Upper lobe of left lung (tissue), 6 donors: ENCODE measurements around the gene FRMD5. TPM values are rescaled to one million over a fixed set of nuclear protein-coding genes. Genes with fewer than 3 reads are reported as not detected.

ENCODE experiments used
- ATAC-seq, 2 donors: fragments of 200-7000 bp; cut with Tn5 transposase; one replicate each; pipeline ENCODE4 v1.9.1; 2022; ENCODE audit warnings: mild to moderate bottlenecking in 2 of 2, moderate library complexity in 2 of 2; ENCODE audit not compliant: low FRiP score in 2 of 2
- DNase-seq, 2 donors: peaks; one replicate each; pipeline ENCODE4 v3.0.0-alpha.2; 2019 to 2020
- H3K27ac ChIP-seq, 4 donors: fragments of 200-600 bp; sonication (generic); one replicate each; pipeline ENCODE4 v1.5.1; 2016 to 2019
- H3K27me3 ChIP-seq, 4 donors: fragments of 200-600 bp; sonication (generic); one replicate each; pipeline ENCODE4 v1.5.1; 2017 to 2019
- H3K36me3 ChIP-seq, 4 donors: fragments of 200-600 bp; sonication (generic); one replicate each; pipeline ENCODE4 v1.5.1; 2016 to 2019
- H3K4me1 ChIP-seq, 4 donors: fragments of 200-600 bp; sonication (generic); one replicate each; pipeline ENCODE4 v1.5.1; 2018 to 2019
- H3K4me3 ChIP-seq, 4 donors: fragments of 200-600 bp; sonication (generic); one replicate each; pipeline ENCODE4 v1.5.1; 2017 to 2019; ENCODE audit warnings: mild to moderate bottlenecking in 2 of 4, moderate library complexity in 1 of 4
- H3K9me3 ChIP-seq, 4 donors: fragments of 200-600 bp; sonication (generic); one replicate each; pipeline ENCODE4 v1.5.1; 2018 to 2019
- CTCF ChIP-seq, 6 experiments: fragments of 450-650 bp in 4 of 6; fragments of 200-600 bp in 2 of 6; sonication (generic) in 2 of 6; IDR thresholded peaks; one replicate each; pipeline ENCODE4 v1.5.1; 2016 to 2019; ENCODE audit warnings: antibody characterized with exemption in 6 of 6
- EP300 ChIP-seq, 4 donors: sonication (generic); formaldehyde crosslinking; IDR thresholded peaks; one replicate each; pipeline ENCODE4 v1.5.1; 2017; ENCODE audit warnings: antibody characterized with exemption in 4 of 4, control low read depth in 2 of 4
- POLR2A ChIP-seq, 4 donors: fragments of 450-650 bp; IDR thresholded peaks; one replicate each; pipeline ENCODE4 v1.5.1; 2016 to 2017; ENCODE audit warnings: antibody characterized with exemption in 4 of 4, mild to moderate bottlenecking in 2 of 4
- POLR2AphosphoS5 ChIP-seq, 2 donors: sonication (generic); formaldehyde crosslinking; IDR thresholded peaks; one replicate each; pipeline ENCODE4 v1.5.1; 2017; ENCODE audit warnings: antibody characterized with exemption in 2 of 2
- WGBS, 2 donors: methylation state at CpG; one replicate each; pipeline ENCODE4 v1.1.5; 2017 to 2018; 5-methylcytosine and 5-hydroxymethylcytosine counted together
- total RNA-seq, 6 donors: library from RNA; depleted of rRNA in 4 of 6; stranded (reverse); fragments of >200 nt in 4 of 6; gene quantifications; one replicate each; pipeline versions ENCODE4 v1.1.0 to v1.2.1, GENCODE V29; 2016 to 2021
- donor health status: DM: no; HTN: no; CAD: no; lungs with moderate emphysema.
- donor health status: DM: no; HTN: yes; CAD: no; lungs with severe emphysema.

Gene FRMD5
- total RNA-seq, 6 donors from 2014 or later: 0.15 to 1.3 (median 0.99) TPM; not detected in 2

- 77 to 84% methylated on average over 4 of the region's 4 CpGs for WGBS, 2 donors
- H3K4me3 ChIP-seq: no peak overlapping the region
- H3K27ac ChIP-seq: no peak overlapping the region
- no peak for DNase-seq
- H3K27me3 ChIP-seq: no peaks in the 10 kb centered on the region
- H3K36me3 ChIP-seq: no peaks in the 10 kb centered on the region
- H3K9me3 ChIP-seq: no peaks in the 10 kb centered on the region
- no peaks in the 10 kb centered on the region for H3K4me1 ChIP-seq
- ATAC-seq: no peak
- TF ChIP-seq POLR2AphosphoS5 (IDR thresholded peaks at IDR 0.05) (no peak), EP300 (IDR thresholded peaks at IDR 0.05) (no peak), CTCF (IDR thresholded peaks at IDR 0.05) (no peak), POLR2A (IDR thresholded peaks at IDR 0.05) (no peak)
These were observed 273.1 kb downstream of the FRMD5 start for GRCh38 chr15:43922021-43922420.

- no peak for ATAC-seq
- 51% methylated on average over 6 of the region's 6 CpGs for WGBS, 2 donors
- TF ChIP-seq POLR2A (IDR thresholded peaks at IDR 0.05) (no peak), POLR2AphosphoS5 (IDR thresholded peaks at IDR 0.05) (no peak), EP300 (IDR thresholded peaks at IDR 0.05) (no peak), CTCF (IDR thresholded peaks at IDR 0.05) (no peak)
- no peaks in the 10 kb centered on the region for H3K36me3 ChIP-seq
- no peaks in the 10 kb centered on the region for H3K27me3 ChIP-seq
- no peak overlapping the region for H3K27ac ChIP-seq
- no peak for DNase-seq
- H3K4me1 ChIP-seq: no peaks in the 10 kb centered on the region
- no peak overlapping the region for H3K4me3 ChIP-seq
- no peaks in the 10 kb centered on the region for H3K9me3 ChIP-seq
These were observed 274.3 kb downstream of the FRMD5 start for GRCh38 chr15:43920815-43921214.

GRCh38 chr15:43920254-43920600 lies 274.8 kb downstream of the FRMD5 start:
- H3K27ac ChIP-seq: no peak overlapping the region

GRCh38 chr15:43919540-43920253 lies 275.4 kb downstream of the FRMD5 start:
- ATAC-seq (no peak), DNase-seq (no peak)
- WGBS, 2 donors: 75 to 81% methylated on average over 5 of the region's 5 CpGs
- H3K27me3 ChIP-seq: no peaks in the 10 kb centered on the region
- H3K9me3 ChIP-seq: no peaks in the 10 kb centered on the region
- TF ChIP-seq EP300 (IDR thresholded peaks at IDR 0.05) (no peak), POLR2A (IDR thresholded peaks at IDR 0.05) (no peak), POLR2AphosphoS5 (IDR thresholded peaks at IDR 0.05) (no peak), CTCF (IDR thresholded peaks at IDR 0.05) (no peak)
- no peaks in the 10 kb centered on the region for H3K4me1 ChIP-seq
- H3K4me3 ChIP-seq: no peak overlapping the region
- H3K36me3 ChIP-seq: no peaks in the 10 kb centered on the region
- H3K27ac ChIP-seq: no peak overlapping the region

More at GRCh38 chr15:43920254-43920600, 274.8 kb downstream of the FRMD5 start:
- TF ChIP-seq POLR2A (IDR thresholded peaks at IDR 0.05): no peak
- TF ChIP-seq POLR2AphosphoS5 (IDR thresholded peaks at IDR 0.05): no peak
- TF ChIP-seq EP300 (IDR thresholded peaks at IDR 0.05): no peak
- TF ChIP-seq CTCF (IDR thresholded peaks at IDR 0.05): no peak
- H3K27me3 ChIP-seq: no peaks in the 10 kb centered on the region
- H3K9me3 ChIP-seq: no peaks in the 10 kb centered on the region
- ATAC-seq: no peak
- no peak for DNase-seq
- H3K4me3 ChIP-seq: no peak overlapping the region
- no peaks in the 10 kb centered on the region for H3K4me1 ChIP-seq
- WGBS, 2 donors: 50 to 58% methylated on average over 2 of the region's 2 CpGs
- H3K36me3 ChIP-seq: no peaks in the 10 kb centered on the region

GRCh38 chr15:43918717-43919116 lies 276.4 kb downstream of the FRMD5 start:
- Histone ChIP-seq H3K4me3 (no peak overlapping the region), H3K9me3 (no peaks in the 10 kb centered on the region), H3K27me3 (no peaks in the 10 kb centered on the region), H3K36me3 (no peaks in the 10 kb centered on the region), H3K27ac (no peak overlapping the region), H3K4me1 (no peaks in the 10 kb centered on the region)
- WGBS, 2 donors: 89 to 91% methylated on average over 6 of the region's 6 CpGs
- ATAC-seq (no peak), DNase-seq (no peak)
- TF ChIP-seq POLR2A (IDR thresholded peaks at IDR 0.05) (no peak), EP300 (IDR thresholded peaks at IDR 0.05) (no peak), CTCF (IDR thresholded peaks at IDR 0.05) (no peak), POLR2AphosphoS5 (IDR thresholded peaks at IDR 0.05) (no peak)
